ENCODE results near the gene MGLL.

DNA sequence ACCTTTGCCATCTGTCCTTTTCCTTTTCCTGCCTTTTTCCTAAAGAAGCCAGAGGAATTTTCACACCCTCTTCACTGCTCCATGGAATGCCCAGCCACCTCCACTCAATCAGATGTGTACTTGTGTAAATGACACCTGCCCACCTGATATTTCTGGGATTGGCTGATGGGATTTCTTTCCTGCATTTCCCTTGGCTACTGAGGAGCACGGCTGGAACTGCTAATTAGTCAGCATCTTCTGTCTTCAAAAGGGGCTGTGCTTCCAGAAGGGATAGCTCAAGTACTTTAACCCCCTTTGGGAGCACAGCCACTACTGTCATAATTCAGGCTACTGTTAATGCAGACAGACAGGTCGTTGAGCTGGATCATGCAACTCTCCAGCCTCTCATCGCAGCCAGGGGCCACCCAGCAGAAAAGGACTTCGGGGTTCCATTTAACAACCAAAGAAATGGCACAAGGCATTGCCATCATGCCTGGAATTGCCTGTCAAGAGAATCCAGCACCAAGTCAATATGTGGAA, 38.6 kb downstream of the MGLL start:
- TF ChIP-seq, protein P1, sequence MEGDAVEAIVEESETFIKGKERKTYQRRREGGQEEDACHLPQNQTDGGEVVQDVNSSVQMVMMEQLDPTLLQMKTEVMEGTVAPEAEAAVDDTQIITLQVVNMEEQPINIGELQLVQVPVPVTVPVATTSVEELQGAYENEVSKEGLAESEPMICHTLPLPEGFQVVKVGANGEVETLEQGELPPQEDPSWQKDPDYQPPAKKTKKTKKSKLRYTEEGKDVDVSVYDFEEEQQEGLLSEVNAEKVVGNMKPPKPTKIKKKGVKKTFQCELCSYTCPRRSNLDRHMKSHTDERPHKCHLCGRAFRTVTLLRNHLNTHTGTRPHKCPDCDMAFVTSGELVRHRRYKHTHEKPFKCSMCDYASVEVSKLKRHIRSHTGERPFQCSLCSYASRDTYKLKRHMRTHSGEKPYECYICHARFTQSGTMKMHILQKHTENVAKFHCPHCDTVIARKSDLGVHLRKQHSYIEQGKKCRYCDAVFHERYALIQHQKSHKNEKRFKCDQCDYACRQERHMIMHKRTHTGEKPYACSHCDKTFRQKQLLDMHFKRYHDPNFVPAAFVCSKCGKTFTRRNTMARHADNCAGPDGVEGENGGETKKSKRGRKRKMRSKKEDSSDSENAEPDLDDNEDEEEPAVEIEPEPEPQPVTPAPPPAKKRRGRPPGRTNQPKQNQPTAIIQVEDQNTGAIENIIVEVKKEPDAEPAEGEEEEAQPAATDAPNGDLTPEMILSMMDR (IDR thresholded peaks at IDR 0.05; ENCODE audit: insufficient read depth, low read length, poor library complexity, severe bottlenecking), result no peak
- no peak for TF ChIP-seq EZH2phosphoT487 (conservative IDR thresholded peaks at IDR 0.05; ENCODE audit: low read length)
